HCT116 (cell line): ENCODE results near the gene SLC6A12. TPM values are rescaled to one million over a fixed set of nuclear protein-coding genes. Genes with fewer than 3 reads are reported as not detected.

Experiments
- ATAC-seq: fragments of 200-7000 bp; cut with Tn5 transposase; 2 replicates; pipeline ENCODE4 v1.9.1; 2020; ENCODE audit warnings: mild to moderate bottlenecking, moderate library complexity
- BruUV-seq: library from RNA; stranded (reverse); fragments of 400-500 nt; replicated peaks from 2 replicates; lab custom pipeline; 2021; lab: Mats Ljungman, UMichigan
- CTCF ChIA-PET: fragments of 300-600 bp; sonication (Branson Sonifier 250); formaldehyde crosslinking; loops from one replicate; lab custom pipeline; 2021; ENCODE audit warnings: antibody characterized with exemption; lab: Charles Lee
- POLR2A ChIA-PET: fragments of 300-600, 350-600 bp; sonication (Branson Sonifier 250); formaldehyde crosslinking; loops from one replicate; lab custom pipeline; 2021; ENCODE audit warnings: antibody characterized with exemption; lab: Charles Lee
- RAD21 ChIA-PET, 2 experiments: fragments of 300-600 bp; sonication (Branson Sonifier 250); formaldehyde crosslinking; loops; one replicate each; lab custom pipeline; 2023; ENCODE audit warnings: low total read pairs in 2 of 2; ENCODE audit not compliant: uncharacterized antibody in 2 of 2, unreplicated experiment in 2 of 2, low non-redundant PET in 1 of 2; lab: Charles Lee
- DNase-seq: peaks from one replicate; pipeline ENCODE4 v3.0.0-alpha.2; 2010; ENCODE audit warnings: low read depth, low spot score
- H2AFZ ChIP-seq: fragments of 200-600 bp; shearing (Covaris generic), sonication (generic); 2 replicates; pipeline ENCODE4 v1.6.1; 2017; ENCODE audit warnings: low read depth, mixed run types, mixed read lengths, antibody characterized with exemption, low read length; ENCODE audit not compliant: poor library complexity, severe bottlenecking
- H3K27ac ChIP-seq: 2 replicates; pipeline ENCODE4 v1.5.1; 2012; ENCODE audit warnings: low read depth, low read length
- H3K27me3 ChIP-seq: fragments of 200-600 bp; sonication (generic); 2 replicates; pipeline ENCODE4 v1.6.1; 2016; ENCODE audit warnings: mixed run types, low read length, mixed read lengths; ENCODE audit not compliant: insufficient read depth
- H3K36me3 ChIP-seq, 2 experiments: fragments of 200-500 bp in 1 of 2; fragments of 200-600 bp in 1 of 2; sonication (Bioruptor generic) in 1 of 2; sonication (generic) in 1 of 2; 2 replicates each; pipeline versions ENCODE4 v1.5.1 to v1.6.1; 2014 to 2016; ENCODE audit warnings: low read length in 2 of 2, inconsistent platforms in 1 of 2, mixed read lengths in 1 of 2, mixed run types in 1 of 2; ENCODE audit not compliant: insufficient read depth in 2 of 2, control insufficient read depth in 1 of 2
- H3K4me1 ChIP-seq, 2 experiments: fragments of 200-600 bp in 1 of 2; sonication (generic) in 1 of 2; 2 replicates each; pipeline versions ENCODE4 v1.5.1 to v1.6.1; 2012 to 2017; ENCODE audit warnings: low read length in 2 of 2, inconsistent platforms in 1 of 2, mild to moderate bottlenecking in 1 of 2, mixed read lengths in 1 of 2, mixed run types in 1 of 2, moderate library complexity in 1 of 2; ENCODE audit not compliant: insufficient read depth in 2 of 2, control insufficient read depth in 1 of 2
- H3K4me2 ChIP-seq: fragments of 200-600 bp; sonication (generic); 2 replicates; pipeline ENCODE4 v1.6.1; 2017; ENCODE audit warnings: mixed run types, low read length, mixed read lengths
- H3K4me3 ChIP-seq, 2 experiments: fragments of 200-600 bp in 1 of 2; sonication (generic) in 1 of 2; replicated peaks in 1 of 2; 2 replicates each; pipeline ENCODE4 v1.5.1; 2011 to 2016; ENCODE audit warnings: low read length in 2 of 2, control low read depth in 1 of 2, low read depth in 1 of 2, mild to moderate bottlenecking in 1 of 2, mixed read lengths in 1 of 2, mixed run types in 1 of 2
- H3K79me2 ChIP-seq: fragments of 200-600 bp; sonication (generic); 2 replicates; pipeline ENCODE4 v1.6.1; 2017; ENCODE audit warnings: mild to moderate bottlenecking, mixed run types, low read length, moderate library complexity, mixed read lengths; ENCODE audit not compliant: insufficient read depth
- H3K9ac ChIP-seq: fragments of 200-600 bp; sonication (generic); 2 replicates; pipeline ENCODE4 v1.6.1; 2016; ENCODE audit warnings: low read length, mixed read lengths
- H3K9me2 ChIP-seq: fragments of 200-600 bp; sonication (generic), shearing (Covaris generic); 2 replicates; pipeline ENCODE4 v1.6.1; 2017; ENCODE audit warnings: mixed run types, mild to moderate bottlenecking, moderate library complexity; ENCODE audit not compliant: insufficient read depth
- H3K9me3 ChIP-seq, 2 experiments: fragments of 200-500 bp in 1 of 2; fragments of 200-600 bp in 1 of 2; sonication (Bioruptor generic) in 1 of 2; sonication (generic) in 1 of 2; 2 replicates each; pipeline ENCODE4 v1.6.1; 2014 to 2017; ENCODE audit warnings: low read length in 2 of 2, mixed read lengths in 2 of 2, inconsistent platforms in 1 of 2, low read depth in 1 of 2, mild to moderate bottlenecking in 1 of 2, mixed run types in 1 of 2, moderate library complexity in 1 of 2; ENCODE audit not compliant: control insufficient read depth in 1 of 2, insufficient read depth in 1 of 2
- H4K20me1 ChIP-seq: fragments of 200-600 bp; sonication (generic), shearing (Covaris generic); 2 replicates; pipeline ENCODE4 v1.6.1; 2017; ENCODE audit warnings: mixed run types, mild to moderate bottlenecking, moderate library complexity; ENCODE audit not compliant: insufficient read depth
- CBX3 ChIP-seq: IDR thresholded peaks from 2 replicates; pipeline ENCODE4 v1.6.1; 2012; ENCODE audit warnings: low read depth
- CEBPB ChIP-seq: IDR thresholded peaks from 2 replicates; pipeline ENCODE4 v1.6.1; 2012; ENCODE audit warnings: low read depth
- EGR1 ChIP-seq: IDR thresholded peaks from 2 replicates; pipeline ENCODE4 v1.6.1; 2012; ENCODE audit warnings: low read depth
- ELF1 ChIP-seq: IDR thresholded peaks from 2 replicates; pipeline ENCODE4 v1.6.1; 2012; ENCODE audit warnings: low read depth, borderline replicate concordance
- EZH2 ChIP-seq: fragments of 200-600 bp; sonication (generic); IDR thresholded peaks from 2 replicates; pipeline ENCODE4 v1.6.1; 2017; ENCODE audit warnings: antibody characterized with exemption, mixed run types
- EZH2phosphoT487 ChIP-seq: fragments of 200-600 bp; IDR thresholded peaks from 2 replicates; pipeline ENCODE4 v1.6.1; 2018; ENCODE audit warnings: antibody characterized with exemption, borderline replicate concordance
- FOSL1 ChIP-seq: IDR thresholded peaks from 2 replicates; pipeline ENCODE4 v1.6.1; 2012; ENCODE audit warnings: low read depth
- JUND ChIP-seq: IDR thresholded peaks from 2 replicates; pipeline ENCODE4 v1.6.1; 2012
- POLR2A ChIP-seq: IDR thresholded peaks from 2 replicates; pipeline ENCODE4 v1.7.0; 2011; ENCODE audit warnings: borderline replicate concordance; ENCODE audit not compliant: insufficient read depth, insufficient read length; ENCODE audit errors: extremely low read depth
- POLR2AphosphoS5 ChIP-seq: IDR thresholded peaks from 2 replicates; pipeline ENCODE4 v1.6.1; 2011; ENCODE audit warnings: mild to moderate bottlenecking, low read depth, low read length, moderate library complexity
- RAD21 ChIP-seq: IDR thresholded peaks from 2 replicates; pipeline ENCODE4 v1.6.1; 2012; ENCODE audit warnings: low read depth, mild to moderate bottlenecking
- SP1 ChIP-seq: IDR thresholded peaks from 2 replicates; pipeline ENCODE4 v1.6.1; 2012; ENCODE audit warnings: low read depth
- SRF ChIP-seq: IDR thresholded peaks from 2 replicates; pipeline ENCODE4 v1.6.1; 2012; ENCODE audit warnings: low read depth
- TCF7L2 ChIP-seq: IDR thresholded peaks from 2 replicates; pipeline ENCODE4 v1.7.0; 2011; ENCODE audit warnings: borderline replicate concordance, inconsistent platforms; ENCODE audit not compliant: insufficient read depth, insufficient read length; ENCODE audit errors: extremely low read depth
- YY1 ChIP-seq: IDR thresholded peaks from 2 replicates; pipeline ENCODE4 v1.6.1; 2011; ENCODE audit warnings: low read length, low read depth, moderate library complexity, mild to moderate bottlenecking; ENCODE audit not compliant: insufficient replicate concordance; ENCODE audit errors: extremely low read depth
- ZFX ChIP-seq: fragments of 450-650 bp; IDR thresholded peaks from 2 replicates; pipeline ENCODE4 v1.6.1; 2017
- intact Hi-C: fragments of 100-400 bp; cut with micrococcal nuclease; formaldehyde crosslinking; loops from 2 replicates; pipeline ENCODE4 v1.10.0; 2022
- total RNA-seq: library from RNA; stranded (reverse); gene quantifications from one replicate; pipeline ENCODE4 v1.2.1, GENCODE V29; 2021; ENCODE audit not compliant: unreplicated experiment
- TF ChIP-seq, protein P1 (sequence below): IDR thresholded peaks from 2 replicates; pipeline ENCODE4 v1.6.1; 2012
- TF ChIP-seq, protein P2 (sequence below): IDR thresholded peaks from 2 replicates; pipeline ENCODE4 v1.6.1; 2012
- TF ChIP-seq, protein P3 (sequence below): IDR thresholded peaks from 2 replicates; pipeline ENCODE4 v1.6.1; 2012; ENCODE audit warnings: low read depth
- TF ChIP-seq, protein P4 (sequence below): IDR thresholded peaks from 2 replicates; pipeline ENCODE4 v1.6.1; 2011; ENCODE audit warnings: mild to moderate bottlenecking, low read length, moderate library complexity; ENCODE audit not compliant: insufficient replicate concordance; ENCODE audit errors: extremely low read depth

The SLC6A12 gene
- total RNA-seq, 1 experiment from 2014 or later, result 0.64 TPM

DNA sequence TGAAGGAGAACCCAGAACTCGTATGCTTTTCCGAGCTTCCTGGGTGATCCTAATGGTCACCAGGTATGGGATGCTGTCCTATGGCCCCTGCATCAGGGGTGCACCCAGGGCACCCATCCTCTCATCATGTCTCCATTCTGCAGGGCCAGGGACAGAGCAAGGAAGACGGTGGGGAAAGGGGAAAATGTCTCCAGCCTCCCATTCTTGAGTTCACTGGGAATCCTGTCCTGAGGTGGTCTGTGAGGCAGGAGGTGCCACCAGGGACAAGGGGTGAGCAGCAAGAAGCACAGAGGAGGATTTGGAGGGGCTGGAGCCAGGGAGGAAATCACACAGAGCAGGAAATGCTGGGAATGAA lies 14.9 kb upstream of the SLC6A12 start:
- TF ChIP-seq POLR2AphosphoS5, result no peak
- no peak for TF ChIP-seq JUND
- no peak for TF ChIP-seq FOSL1
- TF ChIP-seq, protein P1, sequence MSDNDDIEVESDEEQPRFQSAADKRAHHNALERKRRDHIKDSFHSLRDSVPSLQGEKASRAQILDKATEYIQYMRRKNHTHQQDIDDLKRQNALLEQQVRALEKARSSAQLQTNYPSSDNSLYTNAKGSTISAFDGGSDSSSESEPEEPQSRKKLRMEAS, result no peak
- no peak for TF ChIP-seq POLR2A
- no peak for TF ChIP-seq CBX3
- no peak for TF ChIP-seq EZH2phosphoT487
- no peak for TF ChIP-seq EZH2
- TF ChIP-seq EGR1, result no peak
- TF ChIP-seq, protein P2, sequence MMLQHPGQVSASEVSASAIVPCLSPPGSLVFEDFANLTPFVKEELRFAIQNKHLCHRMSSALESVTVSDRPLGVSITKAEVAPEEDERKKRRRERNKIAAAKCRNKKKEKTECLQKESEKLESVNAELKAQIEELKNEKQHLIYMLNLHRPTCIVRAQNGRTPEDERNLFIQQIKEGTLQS, result no peak
- TF ChIP-seq, protein P3, sequence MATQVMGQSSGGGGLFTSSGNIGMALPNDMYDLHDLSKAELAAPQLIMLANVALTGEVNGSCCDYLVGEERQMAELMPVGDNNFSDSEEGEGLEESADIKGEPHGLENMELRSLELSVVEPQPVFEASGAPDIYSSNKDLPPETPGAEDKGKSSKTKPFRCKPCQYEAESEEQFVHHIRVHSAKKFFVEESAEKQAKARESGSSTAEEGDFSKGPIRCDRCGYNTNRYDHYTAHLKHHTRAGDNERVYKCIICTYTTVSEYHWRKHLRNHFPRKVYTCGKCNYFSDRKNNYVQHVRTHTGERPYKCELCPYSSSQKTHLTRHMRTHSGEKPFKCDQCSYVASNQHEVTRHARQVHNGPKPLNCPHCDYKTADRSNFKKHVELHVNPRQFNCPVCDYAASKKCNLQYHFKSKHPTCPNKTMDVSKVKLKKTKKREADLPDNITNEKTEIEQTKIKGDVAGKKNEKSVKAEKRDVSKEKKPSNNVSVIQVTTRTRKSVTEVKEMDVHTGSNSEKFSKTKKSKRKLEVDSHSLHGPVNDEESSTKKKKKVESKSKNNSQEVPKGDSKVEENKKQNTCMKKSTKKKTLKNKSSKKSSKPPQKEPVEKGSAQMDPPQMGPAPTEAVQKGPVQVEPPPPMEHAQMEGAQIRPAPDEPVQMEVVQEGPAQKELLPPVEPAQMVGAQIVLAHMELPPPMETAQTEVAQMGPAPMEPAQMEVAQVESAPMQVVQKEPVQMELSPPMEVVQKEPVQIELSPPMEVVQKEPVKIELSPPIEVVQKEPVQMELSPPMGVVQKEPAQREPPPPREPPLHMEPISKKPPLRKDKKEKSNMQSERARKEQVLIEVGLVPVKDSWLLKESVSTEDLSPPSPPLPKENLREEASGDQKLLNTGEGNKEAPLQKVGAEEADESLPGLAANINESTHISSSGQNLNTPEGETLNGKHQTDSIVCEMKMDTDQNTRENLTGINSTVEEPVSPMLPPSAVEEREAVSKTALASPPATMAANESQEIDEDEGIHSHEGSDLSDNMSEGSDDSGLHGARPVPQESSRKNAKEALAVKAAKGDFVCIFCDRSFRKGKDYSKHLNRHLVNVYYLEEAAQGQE, result no peak
- no peak for TF ChIP-seq ELF1
- TF ChIP-seq TCF7L2, result no peak
- no peak for TF ChIP-seq YY1
- TF ChIP-seq RAD21, result no peak
- no peak for TF ChIP-seq SP1
- no peak for TF ChIP-seq ZFX
- TF ChIP-seq, protein P4, sequence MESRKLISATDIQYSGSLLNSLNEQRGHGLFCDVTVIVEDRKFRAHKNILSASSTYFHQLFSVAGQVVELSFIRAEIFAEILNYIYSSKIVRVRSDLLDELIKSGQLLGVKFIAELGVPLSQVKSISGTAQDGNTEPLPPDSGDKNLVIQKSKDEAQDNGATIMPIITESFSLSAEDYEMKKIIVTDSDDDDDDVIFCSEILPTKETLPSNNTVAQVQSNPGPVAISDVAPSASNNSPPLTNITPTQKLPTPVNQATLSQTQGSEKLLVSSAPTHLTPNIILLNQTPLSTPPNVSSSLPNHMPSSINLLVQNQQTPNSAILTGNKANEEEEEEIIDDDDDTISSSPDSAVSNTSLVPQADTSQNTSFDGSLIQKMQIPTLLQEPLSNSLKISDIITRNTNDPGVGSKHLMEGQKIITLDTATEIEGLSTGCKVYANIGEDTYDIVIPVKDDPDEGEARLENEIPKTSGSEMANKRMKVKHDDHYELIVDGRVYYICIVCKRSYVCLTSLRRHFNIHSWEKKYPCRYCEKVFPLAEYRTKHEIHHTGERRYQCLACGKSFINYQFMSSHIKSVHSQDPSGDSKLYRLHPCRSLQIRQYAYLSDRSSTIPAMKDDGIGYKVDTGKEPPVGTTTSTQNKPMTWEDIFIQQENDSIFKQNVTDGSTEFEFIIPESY, result no peak
- no peak for TF ChIP-seq CEBPB
- TF ChIP-seq SRF, result no peak
- H2AFZ ChIP-seq, result no peak overlapping the region
- no peaks in the 10 kb centered on the region for H3K79me2 ChIP-seq
- ChIA-PET RAD21 (no interaction called here), POLR2A (no interaction called here), CTCF (no interaction called here)
- no peaks in the 10 kb centered on the region for H3K4me1 ChIP-seq
- H3K4me3 ChIP-seq, result no peak overlapping the region
- no TSS peak for BruUV-seq
- no peak overlapping the region for H3K4me2 ChIP-seq
- ATAC-seq (no peak), DNase-seq (no peak)
- intact Hi-C loops, result no loop called here
- no peaks in the 10 kb centered on the region for H3K36me3 ChIP-seq
- no peaks in the 10 kb centered on the region for H3K9me2 ChIP-seq
- H3K9ac ChIP-seq, result no peak overlapping the region
- H3K27me3 ChIP-seq, result 0 out of 2 replicates have a peak, but pooled peaks cover 5% of the 10 kb centered on the region
- H4K20me1 ChIP-seq, result no peaks in the 10 kb centered on the region
- H3K9me3 ChIP-seq, result no peaks in the 10 kb centered on the region
- no peak overlapping the region for H3K27ac ChIP-seq
